HG03520 (cell line): ENCODE data around the gene PNPLA6.

ENCODE experiments used
- ATAC-seq: cut with Tn5 transposase; IDR thresholded peaks from one replicate; pipeline ENCODE4 v1.9.1; 2021; ENCODE audit warnings: mild to moderate bottlenecking, moderate library complexity; ENCODE audit not compliant: unreplicated experiment

Gene PNPLA6

GRCh38 chr19:7535047-7535997 is at the start of gene PNPLA6:
TSS of gene PNPLA6 (plus strand) at chr19:7535717. CDS start at chr19:7535789, 72 bp downstream.
- peak; percentile 64 for ATAC-seq

DNA sequence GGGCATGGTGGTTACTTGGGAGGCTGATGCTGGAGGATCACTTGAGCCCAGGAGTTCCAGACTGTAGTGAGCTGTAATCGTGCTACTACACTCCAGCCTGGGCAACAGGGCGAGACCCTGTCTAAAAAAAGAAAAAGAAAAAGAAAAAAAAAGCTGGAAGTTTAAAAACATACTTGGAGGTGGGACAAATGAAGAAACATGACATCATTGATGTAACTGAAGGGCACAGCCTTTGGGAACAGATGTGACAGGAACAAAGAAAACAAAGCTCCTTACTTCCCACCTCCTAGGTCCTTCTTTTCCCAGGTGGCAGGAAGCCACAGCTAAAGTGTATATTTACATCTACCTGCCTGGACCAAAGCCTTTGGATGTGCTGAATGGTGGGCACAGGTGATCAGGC is 48.6 kb upstream of the PNPLA6 start:
- ATAC-seq, result no peak

- ATAC-seq, result no peak
These were observed 46.7 kb upstream of the PNPLA6 start, which contains the start of gene PEX11G for GRCh38 chr19:7488736-7489353. TSS of gene PEX11G (minus strand) at chr19:7489035. CDS start at chr19:7489010, 25 bp downstream.

DNA sequence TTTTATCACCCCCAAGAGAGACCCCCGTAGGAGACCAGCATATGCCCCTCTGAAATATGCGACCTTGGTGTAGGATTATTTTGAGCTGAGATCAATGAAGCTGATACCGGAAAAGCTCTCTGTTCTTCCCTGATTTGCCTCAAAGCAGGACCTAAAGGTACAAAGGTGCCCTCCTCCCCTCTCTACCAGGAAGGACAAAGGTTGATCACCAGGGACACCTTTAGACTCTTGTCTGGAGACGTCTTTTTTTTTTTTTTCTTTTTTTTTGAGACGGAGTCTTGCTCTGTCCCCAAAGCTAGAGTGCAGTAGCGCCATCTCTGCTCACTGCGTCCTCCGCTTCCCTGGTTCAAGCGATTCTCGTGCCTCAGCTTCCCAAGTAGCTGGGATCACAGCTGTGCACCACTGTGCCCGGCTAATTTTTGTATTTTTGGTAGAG is 45.9 kb upstream of the PNPLA6 start:
- no peak for ATAC-seq

DNA sequence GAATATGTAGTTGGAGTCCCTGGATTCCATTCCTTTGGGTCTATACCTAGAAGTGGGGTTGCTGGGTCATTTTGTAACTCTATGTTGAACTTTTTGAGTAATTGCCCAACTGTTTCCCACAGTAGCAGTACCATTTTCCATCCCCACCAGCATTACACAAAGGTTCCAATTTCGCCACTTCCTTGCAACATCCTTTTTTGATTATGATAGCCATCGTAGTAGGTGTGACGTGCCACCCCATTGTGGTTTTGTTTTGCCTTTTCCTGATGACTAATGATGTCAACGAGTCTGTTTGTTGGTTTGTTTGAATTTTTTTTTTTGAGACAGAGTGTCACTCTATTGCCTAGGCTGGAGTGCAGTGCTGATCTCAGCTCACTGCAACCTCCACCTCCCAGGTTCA is 43.4 kb upstream of the PNPLA6 start:
- ATAC-seq, result no peak

GRCh38 chr19:7492558-7492957 is 43.0 kb upstream of the PNPLA6 start:
- no peak for ATAC-seq

- no peak for ATAC-seq
These were observed 41.0 kb upstream of the PNPLA6 start for GRCh38 chr19:7494416-7495098.

DNA sequence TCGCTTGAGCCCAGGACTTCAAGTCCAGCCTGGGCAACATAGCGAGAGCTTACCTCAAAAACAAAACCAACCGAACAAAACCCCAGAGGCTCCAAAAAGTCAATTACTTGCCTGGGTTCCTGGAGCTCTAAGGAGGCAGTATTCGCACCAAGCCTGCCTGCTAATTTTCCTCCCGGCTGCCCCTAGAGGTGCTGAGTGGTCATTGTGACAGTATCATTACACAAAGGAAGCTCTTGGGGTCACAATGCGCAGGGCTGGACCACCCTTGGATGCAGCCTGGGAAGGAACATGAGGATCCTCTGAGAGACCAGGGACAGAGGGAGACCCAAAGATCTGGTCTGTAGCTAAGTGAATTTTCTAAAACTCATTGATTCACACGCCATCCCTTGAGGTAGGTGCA is 38.2 kb upstream of the PNPLA6 start:
- no peak for ATAC-seq

GRCh38 chr19:7500811-7501450 is 34.6 kb upstream of the PNPLA6 start:
- ATAC-seq, result no peak

GRCh38 chr19:7502552-7502951 is 33.0 kb upstream of the PNPLA6 start:
- ATAC-seq, result no peak

DNA sequence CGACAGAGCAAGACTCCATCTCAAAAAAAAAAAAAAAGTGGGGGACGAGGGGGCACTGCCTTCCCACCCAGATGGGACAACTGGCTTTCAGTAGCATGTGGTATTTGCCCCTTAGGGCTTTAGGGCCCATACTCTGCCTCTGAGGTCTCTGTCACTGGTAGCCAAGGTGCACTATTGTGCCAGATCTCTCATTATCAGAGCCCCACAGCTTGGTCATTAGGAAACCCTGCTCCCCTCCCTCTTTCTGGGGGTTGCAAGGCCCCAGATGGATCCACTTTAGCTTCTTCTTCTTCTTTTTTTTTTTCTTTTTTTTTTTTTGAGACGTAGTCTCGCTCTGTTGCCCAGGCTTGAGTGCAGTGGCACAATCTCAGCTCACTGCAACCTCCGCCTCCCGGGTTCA is 30.8 kb upstream of the PNPLA6 start:
- no peak for ATAC-seq

GRCh38 chr19:7505288-7505681 is 30.2 kb upstream of the PNPLA6 start:
- no peak for ATAC-seq

- no peak for ATAC-seq
These were observed 29.7 kb upstream of the PNPLA6 start for GRCh38 chr19:7505682-7506384.

DNA sequence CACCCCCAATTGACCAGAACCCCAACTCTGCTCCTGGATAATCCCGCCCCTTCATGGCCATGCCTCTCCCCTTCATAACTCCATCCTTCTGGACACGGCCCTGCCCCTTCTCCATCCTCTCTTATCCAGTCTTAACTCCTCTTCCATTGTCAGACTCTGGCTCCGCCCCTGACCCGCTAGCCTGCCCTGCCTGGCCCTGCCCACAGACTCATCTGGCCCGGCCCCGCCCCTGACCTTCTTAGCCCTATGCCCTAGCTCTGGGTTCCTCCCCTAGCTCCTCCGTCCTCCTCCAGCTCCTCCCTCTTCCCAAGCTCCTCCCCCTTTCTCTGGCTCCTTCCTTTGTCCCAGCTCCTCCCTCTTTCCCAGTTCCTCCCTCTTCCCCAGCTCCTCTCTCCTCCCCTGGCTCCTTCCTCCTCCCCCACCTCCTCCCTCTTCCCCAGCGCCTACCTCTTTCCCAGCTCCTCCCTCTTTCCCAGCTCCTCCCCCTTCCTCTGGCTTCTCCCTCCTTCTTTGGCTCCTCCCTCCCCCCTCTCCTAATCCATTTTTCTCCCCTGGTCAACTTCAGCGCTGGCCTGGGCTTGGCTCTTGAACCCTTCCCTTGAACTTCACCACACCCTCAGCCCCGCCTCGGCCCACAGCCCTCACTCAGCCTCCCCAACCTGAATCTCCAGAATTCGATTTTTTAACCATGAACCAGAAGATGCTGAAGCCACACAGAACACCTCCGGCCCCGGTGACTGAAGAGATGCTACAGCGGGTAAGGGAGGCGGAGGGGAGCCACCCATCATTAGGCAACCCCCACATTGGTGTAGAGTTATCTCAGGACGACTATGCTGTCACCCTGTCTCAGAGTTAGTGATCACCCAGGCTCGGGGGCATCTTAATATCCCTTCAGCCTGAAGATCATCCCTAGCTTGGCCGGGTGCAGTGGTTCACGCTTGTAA is 28.9 kb upstream of the PNPLA6 start:
- ATAC-seq, result no peak

GRCh38 chr19:7507884-7508283 is 27.6 kb upstream of the PNPLA6 start:
- ATAC-seq, result no peak

GRCh38 chr19:7509625-7510024 is 25.9 kb upstream of the PNPLA6 start:
- ATAC-seq, result no peak

DNA sequence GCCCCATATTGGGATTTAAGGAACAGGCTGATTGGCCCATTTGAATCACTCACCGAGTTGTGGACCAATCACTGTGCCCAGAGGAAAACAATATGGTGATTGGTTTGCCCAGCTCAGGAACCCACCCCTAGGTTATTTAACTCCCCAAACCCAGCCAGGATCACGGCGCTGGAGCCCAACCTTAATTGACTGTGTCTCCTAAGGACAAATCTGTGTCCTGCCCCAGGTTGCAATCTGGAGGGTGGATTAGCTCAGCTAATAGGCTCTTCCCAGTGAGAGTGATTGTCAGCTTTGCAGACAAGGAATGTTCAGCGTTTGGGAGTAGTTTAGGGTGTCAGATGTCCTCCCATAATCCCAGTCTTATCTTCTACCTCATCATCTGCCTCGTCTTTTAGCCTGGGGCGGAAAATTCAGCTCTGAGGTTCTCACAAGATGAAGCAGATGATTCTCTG is 23.1 kb upstream of the PNPLA6 start:
- ATAC-seq, result no peak

GRCh38 chr19:7513809-7514642 is 21.5 kb upstream of the PNPLA6 start:
- no peak for ATAC-seq
